NB4 (cell line): ENCODE measurements around the gene NAA60.
"Not testable (repeated sequence)": the region's sequence is repeated elsewhere in the genome, so short reads cannot be mapped to it uniquely, and the experiment has no call there.

Source experiments
- DNase-seq: peaks from one replicate; pipeline ENCODE4 v3.0.0; 2010; ENCODE audit warnings: low read depth
- H3K4me3 ChIP-seq: one replicate; pipeline ENCODE4 v1.5.1; 2011; ENCODE audit warnings: mild to moderate bottlenecking, low read depth, low read length, moderate library complexity
- CTCF ChIP-seq: IDR thresholded peaks from one replicate; pipeline ENCODE4 v1.5.1; 2012; ENCODE audit warnings: low read depth, low read length
- MAX ChIP-seq: IDR thresholded peaks from 2 replicates; pipeline ENCODE4 v1.6.1; 2011; ENCODE audit warnings: low read depth, low read length
- MYC ChIP-seq: IDR thresholded peaks from 2 replicates; pipeline ENCODE4 v1.6.1; 2011; ENCODE audit warnings: low read depth, low read length
- POLR2A ChIP-seq: IDR thresholded peaks from 2 replicates; pipeline ENCODE4 v1.6.1; 2011; ENCODE audit warnings: mild to moderate bottlenecking; ENCODE audit not compliant: insufficient read length; ENCODE audit errors: extremely low read depth

The NAA60 gene

GRCh38 chr16:3492356-3492755 lies 48.9 kb downstream of the NAA60 start:
- DNase-seq = no peak
- no peak for TF ChIP-seq MYC
- TF ChIP-seq CTCF = no peak
- TF ChIP-seq POLR2A = no peak
- no peak for TF ChIP-seq MAX

GRCh38 chr16:3494386-3494973 lies 51.0 kb downstream of the NAA60 start:
- no peak for TF ChIP-seq MYC
- H3K4me3 ChIP-seq = no peak overlapping the region
- no peak for DNase-seq

More at GRCh38 chr16:3492356-3492755, 48.9 kb downstream of the NAA60 start:
- no peak overlapping the region for H3K4me3 ChIP-seq

- no peak within 1 kb of the TSS for H3K4me3 ChIP-seq
- no peak for DNase-seq
- TF ChIP-seq POLR2A (no peak), MAX (no peak), CTCF (no peak), MYC (no peak)
Measured at GRCh38 chr16:3495176-3495575, 51.7 kb downstream of the NAA60 start, which contains the start of gene C16orf90. C16orf90 (minus strand) TSS chr16:3495489; CDS start chr16:3495421, 68 bp downstream.

GRCh38 chr16:3496386-3496785 lies 52.9 kb downstream of the NAA60 start:
- no peak for TF ChIP-seq MAX
- TF ChIP-seq POLR2A = no peak
- no peak for TF ChIP-seq CTCF

GRCh38 chr16:3497771-3498170 lies 54.3 kb downstream of the NAA60 start:
- TF ChIP-seq MYC = no peak
- no peak for TF ChIP-seq POLR2A
- TF ChIP-seq CTCF = no peak
- TF ChIP-seq MAX = no peak
- DNase-seq = no peak
- no peak overlapping the region for H3K4me3 ChIP-seq

More at GRCh38 chr16:3496386-3496785, 52.9 kb downstream of the NAA60 start:
- H3K4me3 ChIP-seq = no peak overlapping the region
- no peak for DNase-seq

GRCh38 chr16:3498988-3499387 lies 55.5 kb downstream of the NAA60 start:
- DNase-seq = no peak
- H3K4me3 ChIP-seq = no peak overlapping the region
- TF ChIP-seq CTCF (no peak), MAX (no peak), POLR2A (no peak), MYC (no peak)

- DNase-seq = not testable (repeated sequence)
- H3K4me3 ChIP-seq = peak overlapping the region; percentile 95
Measured at GRCh38 chr16:3501412-3501761, 57.9 kb downstream of the NAA60 start.
